ENCODE results near the gene XPC.

The XPC gene

GRCh38 chr3:14222457-14222856 lies 44.1 kb upstream of the XPC start:
- DNase-seq (ENCODE audit: low read depth) = no peak

GRCh38 chr3:14221902-14222301 lies 43.5 kb upstream of the XPC start:
- TF ChIP-seq, protein P1, sequence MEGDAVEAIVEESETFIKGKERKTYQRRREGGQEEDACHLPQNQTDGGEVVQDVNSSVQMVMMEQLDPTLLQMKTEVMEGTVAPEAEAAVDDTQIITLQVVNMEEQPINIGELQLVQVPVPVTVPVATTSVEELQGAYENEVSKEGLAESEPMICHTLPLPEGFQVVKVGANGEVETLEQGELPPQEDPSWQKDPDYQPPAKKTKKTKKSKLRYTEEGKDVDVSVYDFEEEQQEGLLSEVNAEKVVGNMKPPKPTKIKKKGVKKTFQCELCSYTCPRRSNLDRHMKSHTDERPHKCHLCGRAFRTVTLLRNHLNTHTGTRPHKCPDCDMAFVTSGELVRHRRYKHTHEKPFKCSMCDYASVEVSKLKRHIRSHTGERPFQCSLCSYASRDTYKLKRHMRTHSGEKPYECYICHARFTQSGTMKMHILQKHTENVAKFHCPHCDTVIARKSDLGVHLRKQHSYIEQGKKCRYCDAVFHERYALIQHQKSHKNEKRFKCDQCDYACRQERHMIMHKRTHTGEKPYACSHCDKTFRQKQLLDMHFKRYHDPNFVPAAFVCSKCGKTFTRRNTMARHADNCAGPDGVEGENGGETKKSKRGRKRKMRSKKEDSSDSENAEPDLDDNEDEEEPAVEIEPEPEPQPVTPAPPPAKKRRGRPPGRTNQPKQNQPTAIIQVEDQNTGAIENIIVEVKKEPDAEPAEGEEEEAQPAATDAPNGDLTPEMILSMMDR (IDR thresholded peaks at IDR 0.05; ENCODE audit: low read depth, low read length, missing control alignments) = no peak
- no peak for DNase-seq (ENCODE audit: low read depth)
- no peak overlapping the region for H3K4me3 ChIP-seq (ENCODE audit: low read depth, low read length)

More at GRCh38 chr3:14222457-14222856, 44.1 kb upstream of the XPC start:
- TF ChIP-seq, protein P1 (IDR thresholded peaks at IDR 0.05; ENCODE audit: low read depth, low read length, missing control alignments) = no peak
- no peak overlapping the region for H3K4me3 ChIP-seq (ENCODE audit: low read depth, low read length)

- DNase-seq (ENCODE audit: low read depth) = no peak
- TF ChIP-seq, protein P1 (IDR thresholded peaks at IDR 0.05; ENCODE audit: low read depth, low read length, missing control alignments) = no peak
- H3K4me3 ChIP-seq (ENCODE audit: low read depth, low read length) = no peak overlapping the region
These were observed 42.5 kb upstream of the XPC start for GRCh38 chr3:14220933-14221332.

DNA sequence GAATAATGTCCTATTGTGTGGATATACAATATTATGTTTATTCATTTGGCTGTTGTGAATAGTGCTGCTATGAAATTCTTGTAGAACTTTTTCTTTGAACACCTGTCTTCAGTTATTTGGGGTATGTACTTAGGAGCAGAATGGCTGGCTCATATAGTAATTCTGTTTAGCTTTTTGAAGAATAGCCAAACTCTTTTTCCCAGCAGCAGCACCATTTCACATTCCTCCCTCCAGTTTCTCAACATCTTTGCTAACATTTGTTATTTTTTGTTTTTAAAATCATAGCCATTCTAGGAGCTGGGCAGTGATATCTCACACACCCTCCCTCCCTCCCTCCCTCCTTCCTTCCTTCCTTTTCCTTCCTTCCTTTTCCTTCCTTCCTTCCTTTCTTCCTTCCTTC lies 40.0 kb upstream of the XPC start:
- no peak overlapping the region for H3K4me3 ChIP-seq (ENCODE audit: low read depth, low read length)
- TF ChIP-seq, protein P1 (IDR thresholded peaks at IDR 0.05; ENCODE audit: low read depth, low read length, missing control alignments) = no peak
- DNase-seq (ENCODE audit: low read depth) = no peak

DNA sequence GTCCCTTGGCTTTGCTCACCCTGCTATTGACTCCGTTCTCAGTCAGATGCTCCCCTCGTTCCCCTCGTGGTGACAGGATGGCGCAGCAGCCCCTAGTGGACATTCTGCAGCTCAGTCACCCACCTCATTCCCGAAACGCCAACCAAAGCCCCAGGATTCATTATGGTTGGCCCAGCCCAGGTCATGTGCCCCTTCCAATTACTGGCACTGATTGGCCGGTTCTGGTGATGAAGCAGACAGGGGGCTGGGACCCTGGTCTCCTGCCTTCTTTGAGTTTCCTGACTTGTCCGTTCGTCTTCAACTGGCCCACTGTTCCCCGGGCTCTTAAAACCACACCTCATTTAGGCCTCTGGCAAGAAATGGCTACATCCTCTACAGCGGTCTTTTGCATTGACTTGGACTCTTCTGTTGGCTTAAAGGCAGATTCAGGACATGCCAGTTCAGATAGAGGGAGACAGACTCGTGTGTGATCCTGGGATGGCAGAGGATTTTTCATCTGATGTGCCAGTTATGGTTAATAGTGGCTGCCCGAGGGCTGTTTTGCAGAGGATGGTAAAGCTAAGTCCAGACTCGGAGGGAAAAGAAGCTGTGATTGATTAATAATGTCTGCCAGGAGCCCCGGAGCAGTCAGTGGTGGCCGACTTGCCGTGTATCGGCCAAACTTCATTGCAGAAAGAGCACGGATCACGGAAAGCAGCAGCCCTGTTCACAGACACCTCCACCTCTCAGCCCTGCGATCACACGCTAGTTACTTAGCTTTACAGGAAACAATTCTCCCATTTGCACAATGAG lies 38.1 kb upstream of the XPC start:
- TF ChIP-seq, protein P1 (IDR thresholded peaks at IDR 0.05; ENCODE audit: low read depth, low read length, missing control alignments) = peak; percentile 28
- no peak for DNase-seq (ENCODE audit: low read depth)
- no peak overlapping the region for H3K4me3 ChIP-seq (ENCODE audit: low read depth, low read length)

GRCh38 chr3:14214764-14215163 lies 36.4 kb upstream of the XPC start:
- H3K4me3 ChIP-seq (ENCODE audit: low read depth, low read length) = no peak overlapping the region
- TF ChIP-seq, protein P1 (IDR thresholded peaks at IDR 0.05; ENCODE audit: low read depth, low read length, missing control alignments) = no peak
- no peak for DNase-seq (ENCODE audit: low read depth)
